Activated T-cell treated with anti-CD3 and anti-CD28 coated beads, Interleukin-2, amount 50 U/mL, for 24 hours (primary cell): ENCODE results near the gene NTN1.
"Not testable (repeated sequence)": the region's sequence is repeated elsewhere in the genome, so short reads cannot be mapped to it uniquely, and the experiment has no call there.

Experiments used
- DNase-seq: peaks from one replicate; pipeline ENCODE4 v3.0.0-alpha.2; 2020
- H3K27ac Mint-ChIP-seq: 2 replicates; pipeline ENCODE4 v1.8.0; 2020; ENCODE audit warnings: mild to moderate bottlenecking, mixed read lengths
- H3K27me3 Mint-ChIP-seq: 2 replicates; pipeline ENCODE4 v1.8.0; 2020; ENCODE audit warnings: mixed read lengths
- H3K36me3 Mint-ChIP-seq: 2 replicates; pipeline ENCODE4 v1.8.0; 2020; ENCODE audit warnings: low read depth, mixed read lengths
- H3K4me1 Mint-ChIP-seq: 2 replicates; pipeline ENCODE4 v1.8.0; 2020; ENCODE audit warnings: low read depth, mixed read lengths
- H3K4me3 Mint-ChIP-seq: 2 replicates; pipeline ENCODE4 v1.8.0; 2020; ENCODE audit warnings: mild to moderate bottlenecking, moderate library complexity, mixed read lengths
- H3K9me3 Mint-ChIP-seq: 2 replicates; pipeline ENCODE4 v1.8.0; 2020; ENCODE audit warnings: mixed read lengths

NTN1 gene

GRCh38 chr17:9106278-9106677 is 85.0 kb downstream of the NTN1 start:
- not testable (repeated sequence) for H3K4me1 Mint-ChIP-seq, H3K9me3 Mint-ChIP-seq, DNase-seq, H3K4me3 Mint-ChIP-seq, H3K36me3 Mint-ChIP-seq, H3K27ac Mint-ChIP-seq
- peaks cover 13% of the 10 kb centered on the region for H3K27me3 Mint-ChIP-seq

- no peaks in the 10 kb centered on the region for H3K36me3 Mint-ChIP-seq
- H3K27me3 Mint-ChIP-seq = peaks cover 8% of the 10 kb centered on the region
- no peak overlapping the region for H3K4me3 Mint-ChIP-seq
- no peak for DNase-seq
- H3K27ac Mint-ChIP-seq = no peak overlapping the region
- H3K9me3 Mint-ChIP-seq = peaks cover 2% of the 10 kb centered on the region
- no peaks in the 10 kb centered on the region for H3K4me1 Mint-ChIP-seq
These were observed 86.2 kb downstream of the NTN1 start for GRCh38 chr17:9107527-9107926.

GRCh38 chr17:9108146-9108545 is 86.8 kb downstream of the NTN1 start:
- H3K27ac Mint-ChIP-seq = no peak overlapping the region
- no peaks in the 10 kb centered on the region for H3K36me3 Mint-ChIP-seq

GRCh38 chr17:9109933-9110332 is 88.6 kb downstream of the NTN1 start:
- Mint-ChIP-seq H3K9me3 (no peaks in the 10 kb centered on the region), H3K27me3 (peaks cover 9% of the 10 kb centered on the region), H3K4me3 (no peak overlapping the region), H3K27ac (no peak overlapping the region), H3K36me3 (no peaks in the 10 kb centered on the region), H3K4me1 (no peaks in the 10 kb centered on the region)
- no peak for DNase-seq

More at GRCh38 chr17:9108146-9108545, 86.8 kb downstream of the NTN1 start:
- DNase-seq = no peak
- no peak overlapping the region for H3K4me3 Mint-ChIP-seq
- no peaks in the 10 kb centered on the region for H3K9me3 Mint-ChIP-seq
- H3K27me3 Mint-ChIP-seq = peaks cover 4% of the 10 kb centered on the region
- H3K4me1 Mint-ChIP-seq = no peaks in the 10 kb centered on the region

GRCh38 chr17:9110501-9110900 is 89.2 kb downstream of the NTN1 start:
- no peak for DNase-seq
- Mint-ChIP-seq H3K9me3 (no peaks in the 10 kb centered on the region), H3K27me3 (peaks cover 10% of the 10 kb centered on the region), H3K36me3 (no peaks in the 10 kb centered on the region), H3K27ac (no peak overlapping the region), H3K4me3 (no peak overlapping the region), H3K4me1 (peaks cover 2% of the 10 kb centered on the region)

GRCh38 chr17:9115214-9116191 is 94.2 kb downstream of the NTN1 start:
- H3K36me3 Mint-ChIP-seq = no peaks in the 10 kb centered on the region
- peaks cover 4% of the 10 kb centered on the region for H3K9me3 Mint-ChIP-seq
- H3K27me3 Mint-ChIP-seq = peaks cover 28% of the 10 kb centered on the region
- peak overlapping the region; percentile 69 for H3K4me3 Mint-ChIP-seq
- DNase-seq = peak; percentile 72
- peak overlapping the region; percentile 40 for H3K27ac Mint-ChIP-seq
- peaks cover 11% of the 10 kb centered on the region for H3K4me1 Mint-ChIP-seq

- Mint-ChIP-seq H3K27ac (peak overlapping the region; percentile 59), H3K4me1 (peaks cover 11% of the 10 kb centered on the region), H3K4me3 (no peak overlapping the region)
These were observed 95.1 kb downstream of the NTN1 start for GRCh38 chr17:9116311-9116835.

GRCh38 chr17:9116861-9117568 is 95.7 kb downstream of the NTN1 start:
- DNase-seq = no peak
- Mint-ChIP-seq H3K9me3 (peaks cover 4% of the 10 kb centered on the region), H3K27me3 (peaks cover 36% of the 10 kb centered on the region), H3K27ac (no peak overlapping the region), H3K4me3 (no peak overlapping the region), H3K36me3 (no peaks in the 10 kb centered on the region), H3K4me1 (peaks cover 11% of the 10 kb centered on the region)

More at GRCh38 chr17:9116311-9116835, 95.1 kb downstream of the NTN1 start:
- Mint-ChIP-seq H3K36me3 (no peaks in the 10 kb centered on the region), H3K27me3 (peaks cover 31% of the 10 kb centered on the region), H3K9me3 (peaks cover 4% of the 10 kb centered on the region)
- DNase-seq = no peak

GRCh38 chr17:9120471-9120870 is 99.2 kb downstream of the NTN1 start:
- no peak overlapping the region for H3K27ac Mint-ChIP-seq
- no peak overlapping the region for H3K4me3 Mint-ChIP-seq
- H3K9me3 Mint-ChIP-seq = peaks cover 4% of the 10 kb centered on the region
- H3K36me3 Mint-ChIP-seq = no peaks in the 10 kb centered on the region
- DNase-seq = no peak
- H3K4me1 Mint-ChIP-seq = peaks cover 15% of the 10 kb centered on the region
- H3K27me3 Mint-ChIP-seq = peaks cover 37% of the 10 kb centered on the region

- Mint-ChIP-seq H3K27me3 (peaks cover 36% of the 10 kb centered on the region), H3K36me3 (no peaks in the 10 kb centered on the region), H3K9me3 (peaks cover 4% of the 10 kb centered on the region), H3K4me1 (peaks cover 9% of the 10 kb centered on the region), H3K4me3 (no peak overlapping the region), H3K27ac (no peak overlapping the region)
- no peak for DNase-seq
These were observed 100.0 kb downstream of the NTN1 start for GRCh38 chr17:9121186-9121820.

GRCh38 chr17:9123594-9124553 is 102.6 kb downstream of the NTN1 start:
- Mint-ChIP-seq H3K27ac (peak overlapping the region; percentile 4), H3K9me3 (peaks cover under 1% of the 10 kb centered on the region), H3K4me1 (peaks cover 6% of the 10 kb centered on the region), H3K27me3 (peaks cover 28% of the 10 kb centered on the region), H3K4me3 (no peak overlapping the region), H3K36me3 (no peaks in the 10 kb centered on the region)
- no peak for DNase-seq

- no peak overlapping the region for H3K27ac Mint-ChIP-seq
- no peak for DNase-seq
- H3K4me1 Mint-ChIP-seq = peaks cover 6% of the 10 kb centered on the region
- no peaks in the 10 kb centered on the region for H3K36me3 Mint-ChIP-seq
- no peaks in the 10 kb centered on the region for H3K9me3 Mint-ChIP-seq
- H3K4me3 Mint-ChIP-seq = no peak overlapping the region
- H3K27me3 Mint-ChIP-seq = peaks cover 28% of the 10 kb centered on the region
These were observed 103.2 kb downstream of the NTN1 start for GRCh38 chr17:9124554-9124935.

- no peaks in the 10 kb centered on the region for H3K9me3 Mint-ChIP-seq
- no peaks in the 10 kb centered on the region for H3K36me3 Mint-ChIP-seq
- H3K4me1 Mint-ChIP-seq = peaks cover 6% of the 10 kb centered on the region
- no peak for DNase-seq
- H3K27me3 Mint-ChIP-seq = peaks cover 28% of the 10 kb centered on the region
- H3K27ac Mint-ChIP-seq = no peak overlapping the region
- H3K4me3 Mint-ChIP-seq = no peak overlapping the region
These were observed 104.4 kb downstream of the NTN1 start for GRCh38 chr17:9125722-9126121.
